Measurements from ENCODE around the gene ADM.

The ADM gene

DNA sequence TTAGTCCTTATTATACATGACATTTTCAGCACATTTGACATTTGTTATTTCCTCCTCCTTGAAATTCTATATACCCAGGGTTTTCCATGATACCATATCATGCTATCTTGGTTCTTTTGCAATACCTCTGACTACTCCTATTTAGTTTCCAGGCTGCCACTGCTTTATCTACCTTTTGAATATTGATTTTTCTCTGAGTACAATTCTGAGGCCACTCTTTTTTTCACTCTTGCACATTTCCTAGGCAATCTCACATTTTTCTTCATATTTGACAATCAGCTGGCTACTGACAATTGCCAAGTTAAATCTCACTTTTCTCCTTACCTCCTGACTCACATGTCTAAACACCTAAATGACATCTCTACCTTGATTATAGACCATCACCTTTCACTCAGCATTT lies 22.8 kb upstream of the ADM start:
- Histone ChIP-seq H3K9ac (ENCODE audit: low read length) (no peak overlapping the region), H3F3A (ENCODE audit: insufficient read depth) (no peaks in the 10 kb centered on the region), H3K4me3 (ENCODE audit: insufficient read depth, low read length, poor library complexity, severe bottlenecking) (no peak overlapping the region), H3K27ac (ENCODE audit: low read depth, low read length) (no peak overlapping the region), H3K9me2 (replicated peaks; ENCODE audit: insufficient read depth, low read length) (no peaks in the 10 kb centered on the region), H4K20me1 (ENCODE audit: low read depth, low read length) (no peaks in the 10 kb centered on the region), H3K4me2 (ENCODE audit: low read depth, low read length, poor library complexity, severe bottlenecking) (no peak overlapping the region), H3K27me3 (ENCODE audit: low read length) (no peaks in the 10 kb centered on the region), H2AFZ (ENCODE audit: low read depth, low read length, severe bottlenecking) (no peak overlapping the region), H3K79me2 (ENCODE audit: insufficient read depth, low read length) (no peaks in the 10 kb centered on the region), H3K36me3 (ENCODE audit: low read length) (no peaks in the 10 kb centered on the region), H3K9me3 (ENCODE audit: insufficient read depth, low read length) (no peaks in the 10 kb centered on the region)
- no peak for TF ChIP-seq EZH2phosphoT487 (conservative IDR thresholded peaks at IDR 0.05; ENCODE audit: low read length)
- TF ChIP-seq, protein P1, sequence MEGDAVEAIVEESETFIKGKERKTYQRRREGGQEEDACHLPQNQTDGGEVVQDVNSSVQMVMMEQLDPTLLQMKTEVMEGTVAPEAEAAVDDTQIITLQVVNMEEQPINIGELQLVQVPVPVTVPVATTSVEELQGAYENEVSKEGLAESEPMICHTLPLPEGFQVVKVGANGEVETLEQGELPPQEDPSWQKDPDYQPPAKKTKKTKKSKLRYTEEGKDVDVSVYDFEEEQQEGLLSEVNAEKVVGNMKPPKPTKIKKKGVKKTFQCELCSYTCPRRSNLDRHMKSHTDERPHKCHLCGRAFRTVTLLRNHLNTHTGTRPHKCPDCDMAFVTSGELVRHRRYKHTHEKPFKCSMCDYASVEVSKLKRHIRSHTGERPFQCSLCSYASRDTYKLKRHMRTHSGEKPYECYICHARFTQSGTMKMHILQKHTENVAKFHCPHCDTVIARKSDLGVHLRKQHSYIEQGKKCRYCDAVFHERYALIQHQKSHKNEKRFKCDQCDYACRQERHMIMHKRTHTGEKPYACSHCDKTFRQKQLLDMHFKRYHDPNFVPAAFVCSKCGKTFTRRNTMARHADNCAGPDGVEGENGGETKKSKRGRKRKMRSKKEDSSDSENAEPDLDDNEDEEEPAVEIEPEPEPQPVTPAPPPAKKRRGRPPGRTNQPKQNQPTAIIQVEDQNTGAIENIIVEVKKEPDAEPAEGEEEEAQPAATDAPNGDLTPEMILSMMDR (IDR thresholded peaks at IDR 0.05; ENCODE audit: insufficient read depth, low read length, poor library complexity, severe bottlenecking) = no peak

GRCh38 chr11:10283991-10284390 lies 20.9 kb upstream of the ADM start:
- H3K27ac ChIP-seq (ENCODE audit: low read depth, low read length) = no peak overlapping the region
- H3K36me3 ChIP-seq (ENCODE audit: low read length) = no peaks in the 10 kb centered on the region
- no peaks in the 10 kb centered on the region for H3K79me2 ChIP-seq (ENCODE audit: insufficient read depth, low read length)
- H3K4me3 ChIP-seq (ENCODE audit: insufficient read depth, low read length, poor library complexity, severe bottlenecking) = no peak overlapping the region
- H3K9me2 ChIP-seq (replicated peaks; ENCODE audit: insufficient read depth, low read length) = no peaks in the 10 kb centered on the region
- no peak overlapping the region for H2AFZ ChIP-seq (ENCODE audit: low read depth, low read length, severe bottlenecking)
- no peak overlapping the region for H3K4me2 ChIP-seq (ENCODE audit: low read depth, low read length, poor library complexity, severe bottlenecking)
- no peak for TF ChIP-seq EZH2phosphoT487 (conservative IDR thresholded peaks at IDR 0.05; ENCODE audit: low read length)
- TF ChIP-seq, protein P1 (IDR thresholded peaks at IDR 0.05; ENCODE audit: insufficient read depth, low read length, poor library complexity, severe bottlenecking) = no peak
- no peaks in the 10 kb centered on the region for H3F3A ChIP-seq (ENCODE audit: insufficient read depth)
- no peaks in the 10 kb centered on the region for H3K9me3 ChIP-seq (ENCODE audit: insufficient read depth, low read length)
- no peak overlapping the region for H3K9ac ChIP-seq (ENCODE audit: low read length)
- no peaks in the 10 kb centered on the region for H4K20me1 ChIP-seq (ENCODE audit: low read depth, low read length)
- no peaks in the 10 kb centered on the region for H3K27me3 ChIP-seq (ENCODE audit: low read length)

- no peak overlapping the region for H2AFZ ChIP-seq (ENCODE audit: low read depth, low read length, severe bottlenecking)
- no peaks in the 10 kb centered on the region for H3K36me3 ChIP-seq (ENCODE audit: low read length)
- no peak overlapping the region for H3K4me2 ChIP-seq (ENCODE audit: low read depth, low read length, poor library complexity, severe bottlenecking)
- no peaks in the 10 kb centered on the region for H4K20me1 ChIP-seq (ENCODE audit: low read depth, low read length)
- no peaks in the 10 kb centered on the region for H3K9me2 ChIP-seq (replicated peaks; ENCODE audit: insufficient read depth, low read length)
- no peaks in the 10 kb centered on the region for H3K79me2 ChIP-seq (ENCODE audit: insufficient read depth, low read length)
- no peak overlapping the region for H3K27ac ChIP-seq (ENCODE audit: low read depth, low read length)
- no peaks in the 10 kb centered on the region for H3K9me3 ChIP-seq (ENCODE audit: insufficient read depth, low read length)
- H3K4me3 ChIP-seq (ENCODE audit: insufficient read depth, low read length, poor library complexity, severe bottlenecking) = no peak overlapping the region
- no peaks in the 10 kb centered on the region for H3F3A ChIP-seq (ENCODE audit: insufficient read depth)
- no peak overlapping the region for H3K9ac ChIP-seq (ENCODE audit: low read length)
- H3K27me3 ChIP-seq (ENCODE audit: low read length) = no peaks in the 10 kb centered on the region
- TF ChIP-seq EZH2phosphoT487 (conservative IDR thresholded peaks at IDR 0.05; ENCODE audit: low read length) = no peak
- TF ChIP-seq, protein P1 (IDR thresholded peaks at IDR 0.05; ENCODE audit: insufficient read depth, low read length, poor library complexity, severe bottlenecking) = no peak
Measured at GRCh38 chr11:10285148-10285802, 19.6 kb upstream of the ADM start.

Measured in SU-DHL-6 (cell line).